HEK293T (cell line): ENCODE results near the gene DKC1.

Experiments used
- CTCF ChIA-PET: fragments of 350-600 bp; formaldehyde crosslinking; extraction: SDS; loops from one replicate; lab custom pipeline; 2021; ENCODE audit warnings: antibody characterized with exemption, inconsistent platforms; lab: Yijun Ruan, JAX
- POLR2A ChIA-PET: fragments of 350-600 bp; formaldehyde crosslinking; extraction: SDS; loops from one replicate; lab custom pipeline; 2020; ENCODE audit warnings: antibody characterized with exemption, inconsistent platforms; lab: Yijun Ruan, JAX
- DNase-seq: peaks from one replicate; pipeline ENCODE4 v3.0.0; 2012; ENCODE audit warnings: mixed read lengths; ENCODE audit errors: extremely low spot score
- ARNT ChIP-seq: fragments of 450-650 bp; IDR thresholded peaks from 2 replicates; pipeline ENCODE4 v1.6.1; 2017; ENCODE audit warnings: mild to moderate bottlenecking
- BHLHE40 ChIP-seq: fragments of 450-650 bp; IDR thresholded peaks from 2 replicates; pipeline ENCODE4 v1.6.1; 2016; ENCODE audit warnings: mild to moderate bottlenecking, moderate library complexity, borderline replicate concordance
- CTBP1 ChIP-seq: fragments of 450-650 bp; IDR thresholded peaks from 2 replicates; pipeline ENCODE4 v1.6.1; 2016; ENCODE audit warnings: borderline replicate concordance
- ELF4 ChIP-seq: fragments of 450-650 bp; IDR thresholded peaks from 2 replicates; pipeline ENCODE4 v1.6.1; 2017; ENCODE audit warnings: antibody characterized with exemption
- FOXA1 ChIP-seq: fragments of 450-650 bp; IDR thresholded peaks from 2 replicates; pipeline ENCODE4 v1.6.1; 2016; ENCODE audit warnings: mild to moderate bottlenecking
- FOXK2 ChIP-seq: fragments of 450-650 bp; IDR thresholded peaks from 2 replicates; pipeline ENCODE4 v1.6.1; 2016; ENCODE audit warnings: mild to moderate bottlenecking
- FOXM1 ChIP-seq: fragments of 450-650 bp; IDR thresholded peaks from 2 replicates; pipeline ENCODE4 v1.6.1; 2017; ENCODE audit warnings: mild to moderate bottlenecking, borderline replicate concordance
- HDGF ChIP-seq: fragments of 450-650 bp; IDR thresholded peaks from 2 replicates; pipeline ENCODE4 v1.6.1; 2017; ENCODE audit warnings: antibody characterized with exemption, borderline replicate concordance
- L3MBTL2 ChIP-seq: fragments of 450-650 bp; conservative IDR thresholded peaks from 2 replicates; pipeline ENCODE4 v1.6.1; 2016; ENCODE audit warnings: mild to moderate bottlenecking
- LEF1 ChIP-seq: fragments of 450-650 bp; IDR thresholded peaks from 2 replicates; pipeline ENCODE4 v1.6.1; 2017; ENCODE audit warnings: mild to moderate bottlenecking, borderline replicate concordance
- NFRKB ChIP-seq: fragments of 450-650 bp; IDR thresholded peaks from 2 replicates; pipeline ENCODE4 v1.6.1; 2016; ENCODE audit warnings: mild to moderate bottlenecking, moderate library complexity
- PKNOX1 ChIP-seq: fragments of 450-650 bp; IDR thresholded peaks from 2 replicates; pipeline ENCODE4 v1.6.1; 2016
- SP1 ChIP-seq: fragments of 450-650 bp; IDR thresholded peaks from 2 replicates; pipeline ENCODE4 v1.6.1; 2017
- SUZ12 ChIP-seq: fragments of 450-650 bp; IDR thresholded peaks from 2 replicates; pipeline ENCODE4 v1.6.1; 2016; ENCODE audit warnings: mild to moderate bottlenecking
- TARDBP ChIP-seq: fragments of 450-650 bp; IDR thresholded peaks from 2 replicates; pipeline ENCODE4 v1.6.1; 2016
- ZNF384 ChIP-seq: fragments of 450-650 bp; IDR thresholded peaks from 2 replicates; pipeline ENCODE4 v1.6.1; 2016

Gene DKC1

DNA sequence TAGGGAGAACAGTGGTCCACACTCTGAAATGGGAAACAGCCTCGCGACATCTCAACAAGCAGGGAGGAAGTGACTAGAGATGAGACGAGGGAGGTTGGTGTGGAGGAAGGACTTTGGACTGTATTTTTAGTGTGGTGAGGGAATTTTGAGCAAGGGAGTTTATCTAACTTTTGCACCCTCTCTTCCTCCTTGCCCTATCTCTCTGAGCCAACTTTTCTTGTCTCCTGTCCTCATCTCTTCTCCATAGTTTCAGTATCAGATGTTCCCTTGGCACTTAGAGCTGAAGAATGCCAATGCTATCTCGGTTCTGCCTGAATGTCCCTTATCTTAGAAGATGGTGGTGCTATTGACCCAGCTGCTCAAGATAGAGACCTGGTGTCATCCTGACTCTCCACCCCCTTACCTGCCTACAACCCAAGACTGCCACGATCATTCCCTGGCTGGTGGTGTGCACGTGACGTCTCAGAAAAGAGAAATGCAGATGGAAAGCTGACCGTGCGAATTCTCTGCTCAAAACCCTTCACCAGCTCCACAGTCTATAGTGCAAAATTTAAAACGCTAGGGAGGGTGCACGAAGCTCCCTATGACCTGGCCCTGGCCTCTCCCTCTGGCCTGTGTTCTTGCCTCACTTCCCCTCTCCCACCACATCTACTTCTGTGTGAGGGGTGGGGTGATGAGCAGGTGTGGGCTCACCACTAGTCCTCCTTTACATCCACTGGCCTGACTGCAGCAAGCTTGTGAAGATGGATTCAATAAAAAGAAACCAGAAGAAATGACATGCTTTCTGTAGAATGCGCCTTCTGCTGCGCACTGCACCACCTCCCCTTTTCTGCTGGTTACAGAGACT, 21.7 kb downstream of the DKC1 start:
- ChIA-PET POLR2A (interaction anchor here (1.0 kb wide), 1 partner anchor 9 kb away, joined by 4 read pairs; no protein-coding TSS in a partner anchor), CTCF (no interaction called here)
- no peak for TF ChIP-seq PKNOX1
- no peak for TF ChIP-seq CTBP1
- no peak for TF ChIP-seq ZNF384
- no peak for TF ChIP-seq FOXK2
- no peak for TF ChIP-seq SP1
- no peak for TF ChIP-seq SUZ12
- TF ChIP-seq ARNT: no peak
- no peak for TF ChIP-seq TARDBP
- TF ChIP-seq BHLHE40: no peak
- TF ChIP-seq FOXA1: no peak
- TF ChIP-seq L3MBTL2: no peak
- no peak for TF ChIP-seq HDGF
- no peak for TF ChIP-seq ELF4
- TF ChIP-seq LEF1: no peak
- DNase-seq: no peak

DNA sequence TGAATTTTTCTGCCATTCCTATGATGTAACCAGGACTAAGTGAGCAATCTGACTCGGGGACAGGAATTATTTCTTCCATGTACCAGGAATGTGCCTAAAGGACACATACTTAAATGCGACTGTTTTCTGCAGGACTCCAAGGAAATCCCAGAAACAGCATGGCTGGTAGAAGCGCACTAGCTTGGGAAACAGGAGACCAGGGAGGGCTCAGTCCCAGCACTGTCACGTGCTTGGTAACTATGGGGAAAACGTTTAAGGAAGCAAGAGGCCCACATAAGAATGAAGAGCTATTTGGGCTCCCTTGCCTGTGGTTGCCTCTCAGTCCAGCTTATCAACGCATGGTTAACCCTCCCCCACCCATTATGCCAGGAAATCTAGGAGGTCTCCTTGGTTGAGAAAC, 23.1 kb downstream of the DKC1 start:
- ChIA-PET CTCF (no interaction called here), POLR2A (interaction anchor here (1.0 kb wide), 1 partner anchor 20 kb away, joined by 3 read pairs; the partner anchor contains the start of gene MPP1)
- no peak for TF ChIP-seq LEF1
- no peak for TF ChIP-seq ARNT
- no peak for TF ChIP-seq SP1
- no peak for TF ChIP-seq CTBP1
- no peak for TF ChIP-seq ELF4
- TF ChIP-seq SUZ12: no peak
- DNase-seq: no peak

- ChIA-PET POLR2A (no interaction called here), CTCF (interaction anchor here (1.3 kb wide), 1 partner anchor 15 kb away, joined by 4 read pairs; no protein-coding TSS in a partner anchor)
- TF ChIP-seq NFRKB (no peak), SP1 (no peak)
- no peak for DNase-seq
These were observed 28.8 kb downstream of the DKC1 start for GRCh38 chrX:154791467-154791866.

DNA sequence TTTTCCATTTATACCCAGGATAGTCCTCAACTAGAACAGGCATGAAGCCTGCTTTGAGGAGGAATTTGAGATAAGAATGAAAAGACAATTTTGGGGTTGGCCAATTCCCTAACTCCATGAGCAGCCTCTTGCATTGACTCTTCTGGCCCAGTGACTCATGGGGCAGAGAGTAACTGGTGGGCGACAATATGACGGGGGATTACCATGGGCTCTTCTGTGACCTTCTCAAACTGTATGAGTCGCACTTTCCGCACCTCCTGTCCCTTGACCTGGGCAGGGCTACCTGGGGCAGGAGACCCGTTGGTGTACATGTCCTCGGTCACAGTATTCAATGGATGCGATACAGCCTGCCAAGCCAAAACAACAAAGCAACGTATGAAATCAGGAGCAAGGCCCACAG, 29.3 kb downstream of the DKC1 start:
- no peak for DNase-seq
- POLR2A ChIA-PET: no interaction called here
- CTCF ChIA-PET: interaction anchor here (1.3 kb wide), 1 partner anchor 16 kb away, joined by 4 read pairs; no protein-coding TSS in a partner anchor
- TF ChIP-seq SP1 (no peak), CTBP1 (no peak), L3MBTL2 (no peak), ZNF384 (no peak), ARNT (no peak), SUZ12 (no peak)

DNA sequence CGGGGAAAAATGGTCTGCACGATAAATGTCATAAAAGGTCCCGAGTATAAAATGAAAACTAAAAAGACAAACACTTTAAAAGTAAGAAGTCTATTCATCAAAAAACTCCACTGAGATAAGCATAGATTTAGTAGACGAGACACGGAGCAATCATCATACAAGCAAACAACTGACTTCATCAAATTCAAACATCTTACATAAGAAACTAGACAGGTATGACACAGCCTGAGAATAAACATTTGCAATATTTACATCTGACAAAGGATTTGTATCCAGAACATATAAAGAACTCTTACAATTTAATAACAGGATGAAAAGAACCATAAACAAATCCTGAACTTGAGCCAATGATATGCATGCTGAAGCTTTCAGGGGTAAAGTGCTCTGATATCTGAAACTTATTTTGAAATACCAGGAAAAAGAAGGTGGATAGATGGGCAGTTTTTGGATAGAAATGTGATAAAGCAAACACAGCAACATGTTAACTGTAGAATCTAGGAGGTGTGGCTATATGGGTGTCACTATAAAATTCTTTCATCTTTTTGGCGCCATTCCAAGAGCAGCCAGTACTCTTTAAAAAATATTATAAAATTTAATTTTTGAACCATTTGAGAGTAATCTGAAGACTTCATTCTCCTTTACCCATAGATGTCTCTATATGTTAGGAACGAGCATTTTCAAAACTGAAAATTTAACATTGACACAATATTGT, 30.6 kb downstream of the DKC1 start:
- ChIA-PET CTCF (no interaction called here), POLR2A (no interaction called here)
- TF ChIP-seq FOXA1 (no peak), CTBP1 (no peak), HDGF (no peak)
- no peak for DNase-seq

- DNase-seq: no peak
- no peak for TF ChIP-seq SP1
- no peak for TF ChIP-seq L3MBTL2
- TF ChIP-seq HDGF: no peak
- TF ChIP-seq ARNT: no peak
- TF ChIP-seq LEF1: no peak
- TF ChIP-seq FOXA1: no peak
- TF ChIP-seq NFRKB: no peak
- TF ChIP-seq FOXM1: no peak
- no peak for TF ChIP-seq ZNF384
- no peak for TF ChIP-seq SUZ12
- TF ChIP-seq ELF4: no peak
- TF ChIP-seq BHLHE40: no peak
- TF ChIP-seq TARDBP: no peak
- no peak for TF ChIP-seq FOXK2
- TF ChIP-seq PKNOX1: no peak
- CTCF ChIA-PET: no interaction called here
- POLR2A ChIA-PET: no interaction called here
These were observed 32.4 kb downstream of the DKC1 start for GRCh38 chrX:154795016-154795415.

GRCh38 chrX:154797006-154797405, 34.3 kb downstream of the DKC1 start:
- POLR2A ChIA-PET: interaction anchor here (1.2 to 2.8 kb wide), 2 partner anchors 9 to 34 kb away, joined by 3 to 15 read pairs; partner anchors contain the start of genes DKC1 and MPP1
- no peak for TF ChIP-seq BHLHE40
- TF ChIP-seq ELF4: no peak
- no peak for TF ChIP-seq ARNT
- TF ChIP-seq TARDBP: no peak
- no peak for TF ChIP-seq FOXA1
- no peak for TF ChIP-seq HDGF
- DNase-seq: no peak
- CTCF ChIA-PET: no interaction called here
